ENCODE results near the gene CBFA2T3.

CBFA2T3 gene

GRCh38 chr16:88970539-88971065 lies 6.4 kb downstream of the CBFA2T3 start:
- peaks cover 100% of the 10 kb centered on the region for H3K79me2 ChIP-seq (ENCODE audit: insufficient read depth, low read length)
- TF ChIP-seq EZH2phosphoT487 (IDR thresholded peaks at IDR 0.05; ENCODE audit: borderline replicate concordance) (no peak), CTCF (conservative IDR thresholded peaks at IDR 0.05; ENCODE audit: low read length) (no peak)
- H3K9me2 ChIP-seq (replicated peaks; ENCODE audit: low read depth, low read length) = no peaks in the 10 kb centered on the region
- peaks cover 9% of the 10 kb centered on the region; the same call in 1 of the 2 replicates for H3K36me3 ChIP-seq (ENCODE audit: insufficient read depth, low read length)
- no peak overlapping the region for H3K9ac ChIP-seq (ENCODE audit: low read depth, low read length, poor library complexity, severe bottlenecking)
- no peak overlapping the region for H3K4me2 ChIP-seq (ENCODE audit: low read depth, low read length, poor library complexity, severe bottlenecking)
- H4K20me1 ChIP-seq (ENCODE audit: insufficient read depth, low read length, poor library complexity, severe bottlenecking) = peaks cover 83% of the 10 kb centered on the region
- H3K4me3 ChIP-seq (ENCODE audit: low read length, poor library complexity, severe bottlenecking) = no peak overlapping the region
- H3K9me3 ChIP-seq (ENCODE audit: insufficient read depth, low read depth, low read length) = no peaks in the 10 kb centered on the region
- no peak overlapping the region for H2AFZ ChIP-seq (ENCODE audit: low read length)
- H3F3A ChIP-seq (ENCODE audit: low read depth) = no peaks in the 10 kb centered on the region
- peaks cover 6% of the 10 kb centered on the region for H3K27me3 ChIP-seq (ENCODE audit: insufficient read depth, low read length, poor library complexity, severe bottlenecking)
- peaks cover 4% of the 10 kb centered on the region for H3K4me1 ChIP-seq (ENCODE audit: insufficient read depth, low read length, poor library complexity, severe bottlenecking)

- Histone ChIP-seq H3K4me1 (ENCODE audit: insufficient read depth, low read length, poor library complexity, severe bottlenecking) (peaks cover 3% of the 10 kb centered on the region), H2AFZ (ENCODE audit: low read length) (no peak overlapping the region), H3K4me2 (ENCODE audit: low read depth, low read length, poor library complexity, severe bottlenecking) (no peak overlapping the region), H3K79me2 (ENCODE audit: insufficient read depth, low read length) (peaks cover 100% of the 10 kb centered on the region), H3K27me3 (ENCODE audit: insufficient read depth, low read length, poor library complexity, severe bottlenecking) (peaks cover under 1% of the 10 kb centered on the region), H3K9ac (ENCODE audit: low read depth, low read length, poor library complexity, severe bottlenecking) (no peak overlapping the region), H3K4me3 (ENCODE audit: low read length, poor library complexity, severe bottlenecking) (no peak overlapping the region), H3K9me2 (replicated peaks; ENCODE audit: low read depth, low read length) (no peaks in the 10 kb centered on the region), H4K20me1 (ENCODE audit: insufficient read depth, low read length, poor library complexity, severe bottlenecking) (peaks cover 83% of the 10 kb centered on the region), H3F3A (ENCODE audit: low read depth) (no peaks in the 10 kb centered on the region), H3K36me3 (ENCODE audit: insufficient read depth, low read length) (peaks cover 9% of the 10 kb centered on the region; the same call in 1 of the 2 replicates), H3K9me3 (ENCODE audit: insufficient read depth, low read depth, low read length) (no peaks in the 10 kb centered on the region)
- no peak for TF ChIP-seq EZH2phosphoT487 (IDR thresholded peaks at IDR 0.05; ENCODE audit: borderline replicate concordance)
- TF ChIP-seq CTCF (conservative IDR thresholded peaks at IDR 0.05; ENCODE audit: low read length) = no peak
Measured at GRCh38 chr16:88970050-88970449, 7.0 kb downstream of the CBFA2T3 start.

GRCh38 chr16:88969361-88969831 lies 7.6 kb downstream of the CBFA2T3 start:
- Histone ChIP-seq H3K4me3 (ENCODE audit: low read length, poor library complexity, severe bottlenecking) (no peak overlapping the region), H3K4me1 (ENCODE audit: insufficient read depth, low read length, poor library complexity, severe bottlenecking) (no peaks in the 10 kb centered on the region), H4K20me1 (ENCODE audit: insufficient read depth, low read length, poor library complexity, severe bottlenecking) (peaks cover 80% of the 10 kb centered on the region), H3F3A (ENCODE audit: low read depth) (no peaks in the 10 kb centered on the region), H2AFZ (ENCODE audit: low read length) (no peak overlapping the region), H3K4me2 (ENCODE audit: low read depth, low read length, poor library complexity, severe bottlenecking) (no peak overlapping the region), H3K9me3 (ENCODE audit: insufficient read depth, low read depth, low read length) (no peaks in the 10 kb centered on the region), H3K9ac (ENCODE audit: low read depth, low read length, poor library complexity, severe bottlenecking) (no peak overlapping the region), H3K27me3 (ENCODE audit: insufficient read depth, low read length, poor library complexity, severe bottlenecking) (no peaks in the 10 kb centered on the region), H3K9me2 (replicated peaks; ENCODE audit: low read depth, low read length) (no peaks in the 10 kb centered on the region), H3K36me3 (ENCODE audit: insufficient read depth, low read length) (peaks cover 10% of the 10 kb centered on the region; the same call in 1 of the 2 replicates), H3K79me2 (ENCODE audit: insufficient read depth, low read length) (peaks cover 99% of the 10 kb centered on the region)
- TF ChIP-seq CTCF (conservative IDR thresholded peaks at IDR 0.05; ENCODE audit: low read length) (no peak), EZH2phosphoT487 (IDR thresholded peaks at IDR 0.05; ENCODE audit: borderline replicate concordance) (no peak)

All from Loucy (cell line).